ENCODE data around the gene OLFML3. TPM values are rescaled to one million over a fixed set of nuclear protein-coding genes. Genes with fewer than 3 reads are reported as not detected.

Gene OLFML3
- total and polyA plus RNA-seq, 2 of the 8 experiments (the other 6 are each of a cell fraction or from before 2014, with no cell fraction given) = 56.0 to 72.3 TPM

GRCh38 chr1:113957984-113958383 lies 21.3 kb upstream of the OLFML3 start:
- H4K91ac ChIP-seq (replicated peaks; ENCODE audit: insufficient read length, low read length) = no peak overlapping the region
- no peak overlapping the region for H2BK15ac ChIP-seq (ENCODE audit: low read length)
- H3K23me2 ChIP-seq (ENCODE audit: low read depth, low read length) = no peaks in the 10 kb centered on the region
- DNase-seq (ENCODE audit: low read depth in 1 of 2, low spot score in 2 of 2) = no peak
- H2AK5ac ChIP-seq (ENCODE audit: low read depth, low read length) = no peak overlapping the region
- no peak overlapping the region for H3K9ac ChIP-seq (replicated peaks in 1 of 4; ENCODE audit: extremely low read depth in 1 of 4, low read depth in 3 of 4, low read length in 3 of 4)
- peaks cover 2 to 39% (median 18%) of the 10 kb centered on the region in 4 experiments; a peak in 7 of 8 replicates for H3K36me3 ChIP-seq (ENCODE audit: control insufficient read depth in 2 of 4, insufficient read depth in 4 of 4, low read length in 3 of 4)
- H3K27me3 ChIP-seq (replicated peaks in 1 of 4; ENCODE audit: control insufficient read depth in 3 of 4, extremely low read depth in 1 of 4, insufficient read depth in 3 of 4, low read length in 3 of 4) = no peaks in the 10 kb centered on the region
- no peak overlapping the region for H3K4me2 ChIP-seq (ENCODE audit: insufficient read depth in 1 of 2, low read depth in 2 of 2, low read length in 2 of 2)
- no peak overlapping the region for H3K4ac ChIP-seq (replicated peaks; ENCODE audit: insufficient read length, low read depth, low read length)
- H3K14ac ChIP-seq (ENCODE audit: insufficient read length) = no peak overlapping the region
- no peak overlapping the region for H2AFZ ChIP-seq (ENCODE audit: low read length)
- no peak overlapping the region for H3K18ac ChIP-seq (ENCODE audit: extremely low read depth, low read length)
- H2BK20ac ChIP-seq (ENCODE audit: low read length) = no peak overlapping the region
- H3K27ac ChIP-seq (ENCODE audit: low read depth, low read length) = no peak overlapping the region
- no peak overlapping the region for H3K4me3 ChIP-seq (ENCODE audit: extremely low read depth in 1 of 4, insufficient read depth in 2 of 4, low read depth in 3 of 4, low read length in 4 of 4)
- no peaks in the 10 kb centered on the region for H3K4me1 ChIP-seq (replicated peaks in 1 of 4; ENCODE audit: control insufficient read depth in 3 of 4, insufficient read depth in 4 of 4, low read length in 3 of 4)
- H2BK5ac ChIP-seq (ENCODE audit: low read depth, low read length) = no peak overlapping the region
- no peaks in the 10 kb centered on the region for H3K9me3 ChIP-seq (ENCODE audit: insufficient read depth in 2 of 2, low read depth in 1 of 2, low read length in 1 of 2)
- no peak overlapping the region for H4K5ac ChIP-seq (ENCODE audit: insufficient read length, low read depth, low read length)
- POLR2A ChIA-PET (ENCODE audit: partially characterized antibody) = no interaction called here
- no peak overlapping the region for H4K8ac ChIP-seq (ENCODE audit: extremely low read depth, insufficient read depth, low read length)
- H3K23ac ChIP-seq (ENCODE audit: insufficient read length) = no peak overlapping the region
- no peak overlapping the region for H3K56ac ChIP-seq (replicated peaks; ENCODE audit: insufficient read length, low read depth, low read length)
- no peaks in the 10 kb centered on the region for H4K20me1 ChIP-seq (replicated peaks in 1 of 2; ENCODE audit: control insufficient read depth in 1 of 2, insufficient read depth in 2 of 2, low read length in 2 of 2)
- H2BK12ac ChIP-seq (ENCODE audit: low read depth, low read length) = no peak overlapping the region
- no peaks in the 10 kb centered on the region for H3K79me2 ChIP-seq (ENCODE audit: control insufficient read depth in 1 of 2, insufficient read depth in 2 of 2, low read length in 2 of 2)
- CTCF ChIA-PET (ENCODE audit: partially characterized antibody) = interaction anchor here (1.1 kb wide), 1 partner anchor 21 kb away, joined by 3 read pairs; the partner anchor contains the start of gene OLFML3
- 100% methylated on average over 1 of the region's 1 CpG; no CpG with 5 or more reads in 1 of the 2 experiments for WGBS, 2 experiments (ENCODE audit: extremely low coverage in 1 of 2, insufficient coverage in 1 of 2, insufficient read length in 1 of 2, insufficient replicate concordance in 2 of 2, low coverage in 1 of 2, low lambda C conversion rate in 2 of 2, missing lambda C conversion rate in 1 of 2)
- no peaks in the 10 kb centered on the region for H3K79me1 ChIP-seq (ENCODE audit: low read depth, low read length)
- TF ChIP-seq NRF1 (IDR thresholded peaks at IDR 0.05; ENCODE audit: low read depth, low read length) (no peak), TCF12 (IDR thresholded peaks at IDR 0.05; ENCODE audit: low read depth, low read length) (no peak), SP4 (IDR thresholded peaks at IDR 0.05; ENCODE audit: low read length) (no peak), YY1 (IDR thresholded peaks at IDR 0.05; ENCODE audit: low read depth, low read length) (no peak)
- H2BK120ac ChIP-seq (replicated peaks; ENCODE audit: low read depth, low read length) = no peak overlapping the region
- no peak for FAIRE-seq

Data from H1 (cell line).